Epithelial cell of proximal tubule (primary cell): ENCODE measurements around the gene SIRPD. TPM values are rescaled to one million over a fixed set of nuclear protein-coding genes. Genes with fewer than 3 reads are reported as not detected.

ENCODE experiments used
- DNase-seq: peaks from one replicate; pipeline ENCODE4 v3.0.0-alpha.2; 2011; ENCODE audit warnings: low read depth
- H3K4me3 ChIP-seq: 2 replicates; pipeline ENCODE4 v1.5.1; 2011; ENCODE audit warnings: low read depth, mild to moderate bottlenecking, low read length
- total RNA-seq: library from RNA; depleted of rRNA; stranded (reverse); fragments of >200 nt; gene quantifications from 2 replicates; pipeline ENCODE4 v1.2.3, GENCODE V29; 2015
- TF ChIP-seq, protein P1 (sequence below): conservative IDR thresholded peaks from 2 replicates; pipeline ENCODE4 v1.5.1; 2012; ENCODE audit warnings: low read depth, mild to moderate bottlenecking, low read length

Gene SIRPD
- total RNA-seq, 1 donor from 2014 or later: not detected

DNA sequence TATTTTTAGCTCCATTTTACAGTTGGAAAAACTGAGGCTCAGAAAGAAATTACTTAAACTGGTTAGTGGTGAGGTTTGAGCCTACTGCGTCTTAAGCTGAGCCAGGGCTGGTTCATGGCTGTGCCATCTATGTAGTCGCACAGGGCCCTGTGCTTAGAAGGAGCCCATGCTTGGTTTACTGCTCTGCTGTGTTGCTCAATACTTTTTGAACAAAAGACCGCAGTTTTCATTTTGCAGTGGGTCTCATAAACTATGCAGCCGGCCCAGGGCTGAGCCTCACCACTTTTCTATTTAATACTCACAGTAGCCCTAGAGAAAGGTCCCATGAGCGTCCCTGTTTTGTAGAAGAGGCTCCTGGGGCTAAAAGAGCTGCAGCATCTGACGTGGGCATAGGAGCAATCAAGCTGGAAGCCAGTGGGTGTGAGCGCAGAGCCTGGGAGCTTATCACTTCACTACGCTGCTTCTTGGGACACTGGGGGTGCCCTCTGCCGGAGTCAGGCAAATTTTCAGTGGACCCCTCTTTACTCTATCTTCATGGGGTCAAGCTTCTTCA lies 66.8 kb downstream of the SIRPD start:
- no peak overlapping the region for H3K4me3 ChIP-seq
- TF ChIP-seq, protein P1, sequence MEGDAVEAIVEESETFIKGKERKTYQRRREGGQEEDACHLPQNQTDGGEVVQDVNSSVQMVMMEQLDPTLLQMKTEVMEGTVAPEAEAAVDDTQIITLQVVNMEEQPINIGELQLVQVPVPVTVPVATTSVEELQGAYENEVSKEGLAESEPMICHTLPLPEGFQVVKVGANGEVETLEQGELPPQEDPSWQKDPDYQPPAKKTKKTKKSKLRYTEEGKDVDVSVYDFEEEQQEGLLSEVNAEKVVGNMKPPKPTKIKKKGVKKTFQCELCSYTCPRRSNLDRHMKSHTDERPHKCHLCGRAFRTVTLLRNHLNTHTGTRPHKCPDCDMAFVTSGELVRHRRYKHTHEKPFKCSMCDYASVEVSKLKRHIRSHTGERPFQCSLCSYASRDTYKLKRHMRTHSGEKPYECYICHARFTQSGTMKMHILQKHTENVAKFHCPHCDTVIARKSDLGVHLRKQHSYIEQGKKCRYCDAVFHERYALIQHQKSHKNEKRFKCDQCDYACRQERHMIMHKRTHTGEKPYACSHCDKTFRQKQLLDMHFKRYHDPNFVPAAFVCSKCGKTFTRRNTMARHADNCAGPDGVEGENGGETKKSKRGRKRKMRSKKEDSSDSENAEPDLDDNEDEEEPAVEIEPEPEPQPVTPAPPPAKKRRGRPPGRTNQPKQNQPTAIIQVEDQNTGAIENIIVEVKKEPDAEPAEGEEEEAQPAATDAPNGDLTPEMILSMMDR: no peak
- no peak for DNase-seq

DNA sequence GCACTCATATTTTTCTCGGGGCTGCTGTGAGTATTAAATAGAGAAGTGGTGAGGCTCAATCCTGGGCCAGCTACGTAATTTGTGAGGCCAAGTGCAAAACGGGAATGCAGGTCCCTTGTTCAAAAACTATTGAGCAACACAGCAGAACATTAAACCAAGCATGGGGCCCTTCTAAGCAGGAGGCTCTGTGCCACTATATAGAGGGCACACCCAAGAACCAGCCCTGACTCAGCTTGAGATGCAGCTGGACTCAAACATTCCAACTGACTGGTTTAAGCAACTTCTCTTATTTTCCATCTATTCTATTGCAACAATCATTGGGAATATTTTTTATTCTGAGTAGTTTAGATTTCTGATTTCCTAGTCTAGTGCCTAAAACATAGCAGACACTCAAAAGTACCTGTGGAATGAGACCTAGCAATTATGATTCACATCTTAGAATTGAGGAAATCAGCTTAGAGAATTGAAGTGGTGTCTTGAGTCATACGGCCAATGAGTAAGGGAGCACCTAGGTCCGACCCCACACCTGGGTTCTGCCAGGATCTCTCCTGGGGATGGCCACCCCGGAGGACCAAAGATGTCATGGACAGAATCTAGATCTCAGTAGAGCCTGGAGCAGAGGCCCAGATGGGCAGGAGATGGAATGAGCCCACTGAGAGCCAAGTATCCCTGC lies 67.6 kb downstream of the SIRPD start:
- H3K4me3 ChIP-seq: no peak overlapping the region
- DNase-seq: no peak
- TF ChIP-seq, protein P1: no peak

DNA sequence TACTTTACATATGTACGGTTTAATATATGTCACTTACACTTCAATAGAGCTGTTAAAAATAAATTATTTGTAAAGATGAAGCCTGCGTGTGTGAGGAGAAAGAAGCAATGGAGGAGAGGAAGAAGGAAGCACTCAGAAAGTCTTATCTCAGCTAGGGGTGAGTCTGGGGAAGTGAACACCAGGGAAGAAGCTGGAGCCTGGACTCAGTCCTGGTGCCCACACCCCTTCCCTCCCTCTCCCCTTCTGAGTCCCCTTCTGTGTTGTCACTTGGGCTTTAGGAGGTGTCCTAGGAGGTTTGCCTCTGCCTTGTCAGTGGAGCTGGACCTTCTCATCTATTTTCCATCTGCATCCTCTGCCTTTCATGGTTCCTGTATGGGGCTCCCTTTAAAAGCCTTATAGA lies 68.2 kb downstream of the SIRPD start:
- TF ChIP-seq, protein P1: no peak
- no peak overlapping the region for H3K4me3 ChIP-seq

DNA sequence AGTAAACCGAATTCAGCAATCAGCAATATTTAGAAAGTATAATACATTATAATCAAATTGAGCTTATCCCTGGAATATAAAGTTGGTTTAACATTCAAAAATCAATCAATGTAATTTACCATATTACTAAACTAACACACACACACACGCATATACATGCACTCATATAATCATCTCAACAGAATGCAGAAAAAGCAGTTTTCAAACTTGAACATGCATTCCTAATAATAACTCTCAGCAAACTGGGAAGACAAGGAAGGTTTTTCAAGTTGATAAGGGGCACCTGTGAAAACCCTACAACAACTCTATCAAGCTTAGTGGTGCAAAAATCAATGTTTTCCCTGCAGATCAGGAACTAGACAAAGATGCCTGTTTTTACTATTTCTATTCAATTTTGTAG lies 70.9 kb downstream of the SIRPD start:
- DNase-seq: no peak
- no peak overlapping the region for H3K4me3 ChIP-seq
- TF ChIP-seq, protein P1: no peak

More for the DNA sequence above, 68.2 kb downstream of the SIRPD start:
- DNase-seq: no peak

DNA sequence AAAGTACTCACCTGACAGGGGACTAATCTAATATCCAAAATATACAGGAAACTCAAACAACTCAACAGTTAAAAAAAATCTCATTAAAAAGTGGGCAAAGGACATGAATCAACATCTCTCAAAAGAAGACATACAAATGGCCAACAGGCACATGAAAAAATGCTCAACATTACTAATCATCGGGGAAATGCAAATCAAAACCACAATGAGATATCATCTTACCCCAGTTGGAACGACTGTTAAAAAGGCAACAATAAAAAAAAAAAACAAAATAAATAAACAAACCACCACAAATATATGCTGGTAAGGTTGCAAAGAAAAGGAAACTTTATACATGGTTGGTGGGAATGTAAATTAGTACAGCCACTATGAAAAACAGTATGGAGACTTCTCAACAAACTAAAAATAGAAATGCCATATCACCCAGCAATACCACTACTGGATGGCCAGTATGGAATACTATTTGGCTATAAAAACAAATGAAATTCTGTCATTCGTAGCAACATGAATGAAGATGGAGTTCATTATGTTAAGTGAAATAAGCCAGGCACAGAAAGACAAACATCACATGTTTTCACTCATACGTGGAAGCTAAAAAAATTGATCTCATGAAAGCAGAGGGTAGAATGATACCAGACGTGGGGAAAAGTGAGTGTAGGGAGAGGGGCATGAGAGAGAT lies 72.9 kb downstream of the SIRPD start:
- no peak for DNase-seq

More for the DNA sequence above, 72.9 kb downstream of the SIRPD start:
- TF ChIP-seq, protein P1: no peak
- no peak overlapping the region for H3K4me3 ChIP-seq

Other genes starting within 250 kb of the SIRPD start
- gene SDCBP2, start 228.6 kb downstream of the SIRPD start, total RNA-seq: 2.8 and 5.1 TPM in 2 replicates
- 129 and 188 TPM in 2 replicates for gene FKBP1A, start 164.7 kb downstream of the SIRPD start, total RNA-seq
- gene NSFL1C, start 90.9 kb downstream of the SIRPD start, total RNA-seq: 58.6 and 61.6 TPM in 2 replicates
- 0.29 TPM in 1 of 2 replicates, not detected in the other for gene SIRPB2, start 66.3 kb downstream of the SIRPD start, total RNA-seq
- gene SIRPB1, start 62.3 kb upstream of the SIRPD start, total RNA-seq: 0.46 and 8.0 TPM in 2 replicates
- gene SIRPG, start 100.1 kb upstream of the SIRPD start, total RNA-seq: not detected in 2 replicates